Stimulated activated CD8-positive, alpha-beta memory T cell treated with anti-CD3 and anti-CD28 coated beads, Interleukin-4, amount 100 ng/mL, for 48 hours (primary cell): ENCODE data around the gene COL6A2.
A peak's percentile ranks its signal among the peaks of the same experiment; 100 is the strongest.
"Not testable (repeated sequence)": the region's sequence is repeated elsewhere in the genome, so short reads cannot be mapped to it uniquely, and the experiment has no call there.

Experiments
- DNase-seq: peaks from one replicate; pipeline ENCODE4 v3.0.0-alpha.2; 2020

The COL6A2 gene

DNA sequence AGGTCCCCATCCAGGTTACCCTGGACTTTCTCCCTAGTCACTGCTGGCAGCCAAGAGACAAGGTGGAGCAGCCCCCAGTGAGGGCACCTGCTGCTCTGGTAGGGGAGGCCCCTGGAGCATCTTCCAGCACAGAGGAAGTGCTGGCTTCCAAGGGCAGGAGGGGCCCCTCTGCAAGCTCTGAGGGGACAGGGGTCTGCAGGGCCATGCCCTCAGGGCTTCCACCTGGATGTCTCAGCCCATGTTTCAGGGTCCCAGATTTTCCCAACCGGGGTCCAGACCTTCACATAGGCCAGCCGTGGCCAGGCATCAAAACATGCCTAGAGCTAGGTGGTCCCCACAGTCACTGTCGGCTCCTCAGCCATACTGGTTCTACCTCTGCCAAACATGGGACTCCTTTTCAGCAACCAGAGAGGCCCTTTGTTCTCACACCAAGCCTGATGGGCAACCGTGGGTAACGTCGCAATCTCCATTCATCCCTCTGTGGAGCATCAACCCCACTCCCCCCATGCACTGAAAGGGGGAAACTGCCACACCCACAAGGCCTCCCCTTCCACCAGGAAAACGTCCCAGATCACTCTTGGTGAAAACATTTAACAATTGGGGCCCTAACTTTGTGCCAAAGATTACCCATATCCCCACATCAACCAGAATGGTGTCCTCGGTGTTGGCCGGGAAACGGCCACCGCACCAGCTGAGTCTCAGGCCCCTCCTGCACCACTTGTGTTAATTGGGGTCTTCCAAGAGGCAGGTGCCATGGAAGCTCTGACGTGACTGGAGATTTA lies 1.9 kb upstream of the COL6A2 start:
- DNase-seq = no peak

- peak; percentile 23 for DNase-seq
Measured at GRCh38 chr21:46096596-46097335, 1.1 kb upstream of the COL6A2 start.

DNA sequence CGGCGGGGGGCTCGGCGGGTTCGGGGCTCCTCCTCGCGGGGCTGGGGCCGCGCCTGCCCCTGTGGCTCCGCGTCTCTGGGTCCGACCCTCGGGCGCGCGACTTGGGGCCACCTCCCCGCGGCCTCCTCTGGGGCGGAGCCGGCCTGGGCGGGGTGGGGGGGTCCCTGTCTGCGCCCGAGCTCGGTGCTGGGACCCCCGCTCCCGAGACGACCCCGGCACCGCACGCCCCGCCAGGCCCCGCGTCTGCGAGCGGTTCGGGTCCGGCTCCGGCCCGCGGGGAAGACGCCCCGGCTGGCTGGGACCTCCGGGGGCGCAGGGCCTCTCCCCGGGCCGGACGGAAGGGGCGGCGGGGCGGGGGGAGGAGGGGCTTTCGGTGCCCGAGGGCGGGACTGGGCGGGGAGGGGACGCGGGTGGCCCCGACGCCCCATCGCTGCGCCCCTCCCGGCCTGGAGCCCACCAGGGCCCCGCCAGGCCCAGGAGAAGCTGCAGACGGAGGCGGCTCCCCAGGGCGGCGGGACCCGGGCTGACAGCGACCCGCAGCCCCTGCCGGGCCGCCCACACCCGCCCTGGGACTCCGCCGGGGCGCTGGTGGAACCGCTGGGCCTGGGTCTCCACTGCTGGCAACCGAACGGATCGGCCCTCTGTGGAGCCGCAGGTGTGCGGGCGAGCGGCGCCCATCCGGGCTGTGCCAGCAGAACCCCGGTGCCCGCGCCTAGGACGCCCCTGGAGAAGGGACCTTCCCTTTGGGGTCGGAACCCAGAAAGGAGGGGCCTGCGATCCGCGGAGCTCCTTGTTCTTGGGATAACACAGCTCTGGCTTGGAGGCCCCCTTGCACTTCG lies 610 bp downstream of the COL6A2 start:
- peak; percentile 35 for DNase-seq

- DNase-seq = peak; percentile 21
Measured at GRCh38 chr21:46099476-46099875, 1.6 kb downstream of the COL6A2 start.

DNA sequence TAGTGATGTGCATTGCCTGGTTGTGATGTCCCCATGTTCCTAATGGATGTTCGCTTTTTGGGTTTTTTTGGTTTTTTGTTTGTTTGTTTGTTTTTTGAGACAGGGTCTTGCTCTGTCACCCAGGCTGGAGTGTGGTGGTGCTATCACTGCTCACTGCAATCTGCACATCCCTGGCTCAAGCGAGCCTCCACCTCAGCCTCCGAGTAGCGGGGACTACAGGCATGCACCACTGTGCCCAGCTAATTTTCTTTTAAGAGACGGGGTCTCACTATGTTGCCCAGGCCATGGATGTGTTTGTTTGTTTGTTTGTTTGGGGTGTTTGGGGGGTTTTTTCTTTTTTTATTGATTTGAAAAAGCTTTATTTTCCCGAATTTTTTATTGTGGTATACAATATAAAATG lies 2.1 kb downstream of the COL6A2 start:
- no peak for DNase-seq

DNA sequence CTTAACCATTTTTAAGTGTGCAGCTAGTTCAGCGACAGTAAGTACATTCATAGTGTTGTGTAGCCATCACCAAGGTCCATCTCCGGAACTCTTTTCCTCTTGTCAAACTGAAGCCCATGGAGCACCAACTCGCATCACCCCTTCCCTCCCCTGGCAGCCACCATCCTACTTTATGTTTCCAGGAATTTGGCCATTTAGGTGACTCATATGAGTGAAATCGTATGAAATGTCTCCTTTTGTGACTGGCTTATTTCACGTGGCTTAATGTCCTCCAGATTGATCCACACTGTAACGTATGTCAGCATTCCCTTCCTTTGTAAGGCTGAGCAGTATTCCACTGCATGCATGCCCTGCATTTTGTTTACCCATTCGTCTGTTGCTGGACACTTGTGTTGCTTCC lies 2.5 kb downstream of the COL6A2 start:
- DNase-seq = peak; percentile 18

- no peak for DNase-seq
Measured at GRCh38 chr21:46100906-46101305, 3.0 kb downstream of the COL6A2 start.

GRCh38 chr21:46104104-46104503 lies 6.2 kb downstream of the COL6A2 start:
- no peak for DNase-seq

DNA sequence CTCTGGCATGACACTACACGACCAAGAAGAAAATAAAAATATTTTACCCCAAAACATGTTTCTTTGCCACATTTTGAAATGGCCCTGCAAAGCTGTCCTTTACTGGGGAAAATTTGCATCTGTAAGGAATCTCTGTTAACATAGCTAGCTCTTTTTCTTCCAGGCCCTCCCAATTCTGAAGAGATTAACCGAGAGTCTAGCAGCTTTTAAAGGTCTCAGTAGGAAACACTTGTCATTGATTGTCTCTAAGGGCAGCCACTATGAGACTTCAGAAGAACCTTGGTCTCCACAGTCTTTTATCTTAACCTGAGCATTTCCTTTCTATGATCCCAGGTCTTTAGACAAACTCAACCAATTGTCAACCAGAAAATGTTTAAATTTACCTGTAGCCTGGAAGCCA lies 9.5 kb downstream of the COL6A2 start:
- not testable (repeated sequence) for DNase-seq

DNA sequence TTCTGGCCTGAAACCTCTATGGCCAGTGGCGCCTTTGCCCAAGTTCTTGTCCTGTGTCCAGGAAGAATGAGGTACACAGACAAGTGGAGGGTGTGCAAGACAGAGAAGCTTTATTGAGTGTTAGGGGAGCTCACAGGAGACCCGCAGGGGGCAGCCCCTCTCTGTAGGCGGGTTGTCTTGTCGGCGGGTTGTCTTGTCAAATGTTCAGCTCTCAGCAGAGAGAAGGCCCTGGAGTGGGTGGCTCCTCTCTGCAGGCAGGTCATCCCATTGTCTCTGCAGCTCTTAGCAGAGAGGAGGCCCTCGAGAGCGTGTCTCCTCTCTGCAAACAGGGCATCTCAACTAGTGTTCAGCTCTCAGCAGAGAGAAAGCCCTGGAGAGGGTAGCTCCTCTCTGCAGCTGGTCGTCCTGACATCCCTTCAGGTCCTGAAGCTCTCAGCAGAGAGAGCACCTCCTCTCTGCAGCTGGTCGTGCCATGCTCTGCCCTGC lies 11.0 kb downstream of the COL6A2 start:
- DNase-seq = peak; percentile 12

DNA sequence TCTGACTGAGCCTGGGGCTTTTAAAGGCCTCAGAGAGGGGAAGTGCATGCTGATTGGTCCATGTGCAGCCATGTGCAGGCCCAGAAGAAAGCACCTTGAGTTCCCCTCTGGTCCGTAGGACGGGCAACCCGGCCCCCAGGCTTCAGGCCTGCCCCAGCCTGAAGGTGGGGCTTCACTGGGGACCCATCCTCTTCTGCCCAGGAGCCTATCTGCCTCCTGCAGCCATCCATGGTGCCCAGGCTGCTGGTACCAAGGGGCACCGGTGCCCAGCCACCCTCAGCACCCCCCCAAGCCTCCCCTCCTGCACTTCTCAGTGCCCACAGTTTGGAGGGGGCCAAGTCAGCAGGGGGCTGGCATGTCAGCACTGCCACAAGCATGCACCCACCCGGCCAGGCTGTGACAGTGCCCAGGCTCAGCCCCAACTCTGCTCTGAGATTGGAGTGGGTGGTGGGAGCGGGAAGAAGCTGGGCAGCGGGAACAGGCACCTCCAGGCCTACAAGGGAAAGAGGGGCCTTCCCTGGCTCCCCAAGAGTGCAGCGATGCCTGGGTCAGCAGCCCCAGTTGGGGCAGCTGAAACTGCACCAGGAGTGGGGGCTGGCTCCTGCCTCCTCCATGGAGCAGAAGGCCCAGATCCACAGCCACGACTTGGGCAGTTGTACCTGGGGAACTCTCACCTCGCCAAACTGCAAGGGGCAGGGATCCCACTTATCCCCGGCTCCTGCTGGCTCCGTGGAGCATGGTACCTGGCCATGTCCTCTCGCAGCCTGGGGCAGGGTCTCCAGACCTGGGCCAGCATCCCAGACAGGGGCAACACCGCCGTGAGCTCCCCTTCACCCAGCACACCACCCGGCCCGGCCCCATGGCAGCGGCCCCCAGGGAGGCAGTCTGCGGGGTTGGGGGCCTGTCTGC lies 11.7 kb downstream of the COL6A2 start:
- peak; percentile 4 for DNase-seq

DNA sequence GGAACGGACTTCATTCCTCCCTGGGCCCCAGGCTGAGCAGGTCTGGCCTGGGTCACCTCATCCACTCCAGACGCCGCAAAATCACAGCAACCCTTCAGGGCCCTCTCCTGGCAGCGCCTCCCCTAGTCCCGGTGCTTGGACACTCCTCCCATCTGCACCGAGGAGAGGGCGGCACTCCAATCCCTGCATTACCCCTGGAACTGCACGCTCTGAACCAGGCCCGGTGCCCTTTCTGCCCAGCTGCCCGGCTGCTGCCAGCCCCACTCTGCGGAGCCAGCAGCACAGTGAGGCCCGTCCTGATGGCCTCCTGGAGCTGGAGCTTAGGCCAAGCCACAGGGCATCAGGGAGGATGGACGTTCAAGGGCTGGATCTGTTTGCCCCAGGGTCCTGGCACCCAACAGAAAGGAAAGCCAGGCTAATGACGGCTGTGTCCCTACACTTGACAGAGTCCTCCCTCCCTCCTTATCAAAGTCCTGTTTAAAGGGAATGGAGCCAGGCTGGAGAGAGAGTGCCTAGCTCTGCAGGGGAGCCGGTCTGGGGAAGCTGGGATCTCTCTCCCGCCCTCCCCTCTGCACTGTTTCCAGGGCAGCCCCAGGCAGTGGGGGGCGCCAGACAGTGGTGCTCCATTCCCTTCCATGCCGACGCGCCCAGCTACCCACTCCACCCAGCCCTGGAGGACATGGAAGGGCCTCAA lies 12.7 kb downstream of the COL6A2 start:
- peak; percentile 10 for DNase-seq

DNA sequence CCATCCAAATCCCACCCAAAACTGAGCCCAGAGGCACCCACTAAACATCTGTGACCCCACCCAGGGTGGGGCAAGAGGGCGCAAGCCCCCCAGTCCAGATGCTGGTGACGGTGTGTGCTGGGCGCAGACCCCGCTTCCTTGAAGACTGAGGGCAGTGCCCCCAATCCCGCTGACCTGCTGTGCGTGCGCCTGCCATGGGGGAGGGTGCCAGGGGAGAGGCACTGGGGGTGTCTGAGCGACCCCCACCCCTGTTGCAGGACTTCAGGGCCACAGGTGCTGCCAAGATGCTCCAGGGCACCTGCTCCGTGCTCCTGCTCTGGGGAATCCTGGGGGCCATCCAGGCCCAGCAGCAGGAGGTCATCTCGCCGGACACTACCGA lies 13.3 kb downstream of the COL6A2 start:
- DNase-seq = peak; percentile 4

DNA sequence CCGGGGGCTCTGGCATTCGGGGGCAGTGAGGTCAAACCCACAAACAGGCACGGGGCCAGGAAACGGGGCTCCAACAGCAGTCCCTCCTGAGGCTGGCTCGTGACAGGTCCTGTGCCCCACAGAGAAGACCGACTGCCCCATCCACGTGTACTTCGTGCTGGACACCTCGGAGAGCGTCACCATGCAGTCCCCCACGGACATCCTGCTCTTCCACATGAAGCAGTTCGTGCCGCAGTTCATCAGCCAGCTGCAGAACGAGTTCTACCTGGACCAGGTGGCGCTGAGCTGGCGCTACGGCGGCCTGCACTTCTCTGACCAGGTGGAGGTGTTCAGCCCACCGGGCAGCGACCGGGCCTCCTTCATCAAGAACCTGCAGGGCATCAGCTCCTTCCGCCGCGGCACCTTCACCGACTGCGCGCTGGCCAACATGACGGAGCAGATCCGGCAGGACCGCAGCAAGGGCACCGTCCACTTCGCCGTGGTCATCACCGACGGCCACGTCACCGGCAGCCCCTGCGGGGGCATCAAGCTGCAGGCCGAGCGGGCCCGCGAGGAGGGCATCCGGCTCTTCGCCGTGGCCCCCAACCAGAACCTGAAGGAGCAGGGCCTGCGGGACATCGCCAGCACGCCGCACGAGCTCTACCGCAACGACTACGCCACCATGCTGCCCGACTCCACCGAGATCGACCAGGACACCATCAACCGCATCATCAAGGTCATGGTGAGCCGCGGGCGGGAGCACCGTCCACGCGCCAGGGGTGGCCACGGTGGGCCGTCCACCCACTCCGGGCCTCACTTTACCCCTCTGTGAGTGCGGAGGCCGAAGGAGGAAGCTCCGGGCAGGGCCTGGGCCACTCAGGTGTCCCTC lies 14.2 kb downstream of the COL6A2 start:
- peak; percentile 10 for DNase-seq

DNA sequence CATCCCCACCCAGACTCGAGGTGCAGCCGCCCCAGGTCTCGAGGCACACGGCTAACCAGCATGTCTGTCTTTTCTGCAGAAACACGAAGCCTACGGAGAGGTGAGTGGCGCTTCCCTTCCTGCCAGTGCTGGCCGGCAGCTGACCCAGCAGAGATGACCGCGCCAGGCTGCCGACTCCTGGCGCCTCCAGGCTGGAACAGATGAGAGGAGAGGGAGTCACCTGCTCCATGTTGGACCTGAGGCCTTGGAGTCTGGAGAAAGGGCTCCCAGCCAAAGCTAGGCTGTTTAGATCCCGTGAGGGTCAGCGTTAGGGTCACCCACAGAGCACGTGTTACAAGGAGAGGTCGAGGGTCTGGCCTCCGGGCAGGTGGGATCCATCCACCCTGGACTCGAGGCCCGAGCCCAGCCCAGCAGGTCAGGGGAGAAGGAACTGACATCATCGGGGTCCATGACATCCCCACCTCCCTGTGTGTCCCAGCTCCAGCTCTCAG lies 14.9 kb downstream of the COL6A2 start:
- DNase-seq = peak; percentile 18

DNA sequence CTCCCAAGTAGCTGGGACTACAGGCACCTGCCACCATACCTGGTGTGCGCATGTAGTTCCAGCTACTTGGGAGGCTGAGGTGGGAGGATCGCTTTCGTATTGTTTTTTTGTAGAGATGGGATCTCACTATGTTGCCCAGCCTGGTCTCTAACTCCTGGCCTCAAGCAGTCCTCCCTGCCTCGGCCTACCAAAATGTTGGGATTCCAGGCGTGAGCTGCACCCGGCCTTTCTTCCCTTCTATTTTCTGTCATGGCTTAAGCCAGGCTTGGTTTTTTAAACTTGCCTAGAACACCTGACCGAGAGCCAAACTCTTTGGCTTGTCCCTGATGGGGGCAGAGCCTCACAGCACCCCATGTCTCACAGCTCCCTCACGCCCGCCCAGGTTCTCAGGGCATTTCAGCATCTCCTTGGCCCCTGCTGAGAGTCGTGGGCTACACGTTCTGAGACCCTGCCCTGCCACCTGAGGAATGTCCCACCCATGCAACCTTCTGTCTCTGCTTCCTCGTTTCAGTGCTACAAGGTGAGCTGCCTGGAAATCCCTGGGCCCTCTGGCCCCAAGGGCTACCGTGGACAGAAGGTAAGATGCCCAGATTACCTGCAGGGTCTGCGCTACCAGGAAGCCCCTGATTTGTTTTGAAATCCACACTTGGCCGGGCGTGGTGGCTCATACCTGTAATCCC lies 15.7 kb downstream of the COL6A2 start:
- DNase-seq = no peak

- no peak for DNase-seq
Measured at GRCh38 chr21:46114963-46115362, 17.1 kb downstream of the COL6A2 start.

- no peak for DNase-seq
Measured at GRCh38 chr21:46115441-46116188, 17.7 kb downstream of the COL6A2 start.

GRCh38 chr21:46116189-46116775 lies 18.4 kb downstream of the COL6A2 start:
- no peak for DNase-seq
